ENCODE results near the gene HOXB7. TPM values are rescaled to one million over a fixed set of nuclear protein-coding genes. Genes with fewer than 3 reads are reported as not detected.

HOXB7 gene
- total RNA-seq, 1 experiment from 2014 or later = not detected

GRCh38 chr17:48629411-48629759 lies 18.6 kb upstream of the HOXB7 start:
- H2BK120ac ChIP-seq (ENCODE audit: low read depth, low read length, poor library complexity, severe bottlenecking) = no peak overlapping the region
- no peak overlapping the region for H3K27ac ChIP-seq (ENCODE audit: insufficient read length, low read depth, low read length)
- TF ChIP-seq CTCF (conservative IDR thresholded peaks at IDR 0.05) = no peak
- H2BK12ac ChIP-seq (ENCODE audit: insufficient read length, low read depth, low read length) = no peak overlapping the region
- no peak overlapping the region for H4K91ac ChIP-seq (ENCODE audit: insufficient read length, low read depth, low read length)
- no peak overlapping the region for H2BK5ac ChIP-seq (ENCODE audit: insufficient read length, low read length)
- H3K27me3 ChIP-seq (ENCODE audit: insufficient read depth, low read length) = peaks cover 98% of the 10 kb centered on the region
- no peaks in the 10 kb centered on the region for H4K20me1 ChIP-seq (ENCODE audit: control insufficient read depth, insufficient read depth, insufficient read length)
- no peak overlapping the region for H3K18ac ChIP-seq (ENCODE audit: insufficient read length, low read depth, low read length)
- H3K79me2 ChIP-seq (ENCODE audit: insufficient read depth, low read length) = no peaks in the 10 kb centered on the region
- no peak overlapping the region for H3K14ac ChIP-seq (ENCODE audit: insufficient read depth, low read length)
- no peak for DNase-seq
- no peak overlapping the region for H2AFZ ChIP-seq (ENCODE audit: low read length)
- H3K4me1 Mint-ChIP-seq = peaks cover 7 to 13% of the 10 kb centered on the region in 2 experiments
- peaks cover 0 to 1% (median 0%) of the 10 kb centered on the region in 3 experiments; a peak in 2 of 7 replicates for H3K36me3 Mint-ChIP-seq (ENCODE audit: insufficient read depth in 1 of 3, low read depth in 3 of 3)
- peaks cover 4 to 15% of the 10 kb centered on the region in 2 experiments for H3K9me3 Mint-ChIP-seq
- no peak overlapping the region for H3T11ph ChIP-seq (ENCODE audit: low read length)
- H4K5ac ChIP-seq (ENCODE audit: insufficient read length, low read depth, low read length) = no peak overlapping the region
- no peak overlapping the region for H4K8ac ChIP-seq (replicated peaks; ENCODE audit: insufficient read length, low read depth, low read length)
- no peak overlapping the region for H3K4me2 ChIP-seq (ENCODE audit: insufficient read depth, insufficient read length, low read length)
- peaks cover 5% of the 10 kb centered on the region for H3K23me2 ChIP-seq (ENCODE audit: insufficient read length, low read depth, low read length, poor library complexity, severe bottlenecking)
- H3K56ac ChIP-seq (ENCODE audit: insufficient read length, low read depth, low read length) = no peak overlapping the region
- H2BK20ac ChIP-seq (ENCODE audit: low read depth, low read length, poor library complexity, severe bottlenecking) = no peak overlapping the region
- no CpG with 5 or more reads among the region's 5 CpGs for WGBS (ENCODE audit: extremely low coverage, insufficient read length, low lambda C conversion rate)
- no peak overlapping the region for H2AK5ac ChIP-seq (ENCODE audit: insufficient read length, low read length)
- no peak overlapping the region for H3K27ac Mint-ChIP-seq
- no peak overlapping the region for H2BK15ac ChIP-seq (ENCODE audit: low read depth, low read length)
- no peaks in the 10 kb centered on the region for H3K79me1 ChIP-seq (ENCODE audit: insufficient read depth, low read depth, low read length, poor library complexity, severe bottlenecking)
- H3K4ac ChIP-seq (ENCODE audit: low read depth, low read length) = no peak overlapping the region
- no peaks in the 10 kb centered on the region; the same call in none of the 2 replicates for H3K4me1 ChIP-seq (ENCODE audit: insufficient read depth, low read length)
- H3K27me3 Mint-ChIP-seq (ENCODE audit: low read depth) = peaks cover 100% of the 10 kb centered on the region
- no peak overlapping the region for H3K4me3 Mint-ChIP-seq
- H3K9ac ChIP-seq (ENCODE audit: extremely low read depth, insufficient read length, low read length) = no peak overlapping the region
- H3K23ac ChIP-seq (ENCODE audit: insufficient read length, low read depth, low read length) = no peak overlapping the region
- no peaks in the 10 kb centered on the region for H3K9me3 ChIP-seq (ENCODE audit: control insufficient read depth, low read depth, low read length)

Data from H9 (cell line).